Activated CD4-positive, alpha-beta T cell treated with anti-CD3 and anti-CD28 coated beads for 36 hours (primary cell): Measurements from ENCODE around the gene PLEKHG5. TPM values are rescaled to one million over a fixed set of nuclear protein-coding genes. Genes with fewer than 3 reads are reported as not detected.
A peak's percentile ranks its signal among the peaks of the same experiment; 100 is the strongest.

Experiments used
- ATAC-seq: fragments of 200-7000 bp; cut with Tn5 transposase; one replicate; pipeline ENCODE4 v1.10.0; 2021; ENCODE audit warnings: mild to moderate bottlenecking, moderate library complexity
- CTCF ChIA-PET: fragments of 350-600 bp; sonication (Branson Sonifier 250); formaldehyde crosslinking; loops from one replicate; lab custom pipeline; 2021; ENCODE audit warnings: antibody characterized with exemption; lab: Charles Lee
- POLR2A ChIA-PET: fragments of 350-600 bp; sonication (Branson Sonifier 250); formaldehyde crosslinking; loops from one replicate; lab custom pipeline; 2021; ENCODE audit warnings: antibody characterized with exemption, inconsistent platforms; lab: Charles Lee
- DNase-seq: peaks from one replicate; pipeline ENCODE4 v3.0.0-alpha.2; 2020
- H3K27ac Mint-ChIP-seq: one replicate; pipeline ENCODE4 v1.8.0; 2021; ENCODE audit warnings: mixed read lengths
- H3K27me3 Mint-ChIP-seq: one replicate; pipeline ENCODE4 v1.8.0; 2021; ENCODE audit warnings: mixed read lengths
- H3K36me3 Mint-ChIP-seq: one replicate; pipeline ENCODE4 v1.8.0; 2021; ENCODE audit warnings: low read depth, mixed read lengths
- H3K4me1 Mint-ChIP-seq: one replicate; pipeline ENCODE4 v1.8.0; 2021; ENCODE audit warnings: mixed read lengths
- H3K4me3 Mint-ChIP-seq: one replicate; pipeline ENCODE4 v1.8.0; 2021; ENCODE audit warnings: mild to moderate bottlenecking, moderate library complexity, mixed read lengths
- H3K9me3 Mint-ChIP-seq: one replicate; pipeline ENCODE4 v1.8.0; 2021; ENCODE audit warnings: low read depth, mixed read lengths
- intact Hi-C, 2 experiments: fragments of 100-400 bp; cut with DNase I in 1 of 2; cut with micrococcal nuclease in 1 of 2; formaldehyde crosslinking; loops; one replicate each; pipeline versions ENCODE4 v1.14.2 to v1.15.1; 2022 to 2024; cut with DNase I, micrococcal nuclease
- total RNA-seq, 2 experiments: library from RNA; stranded (reverse); gene quantifications; one replicate each; pipeline ENCODE4 v1.2.3, GENCODE V29; 2021

PLEKHG5 gene
- total RNA-seq, 2 experiments from 2014 or later, result 0.76 to 1.1 TPM

DNA sequence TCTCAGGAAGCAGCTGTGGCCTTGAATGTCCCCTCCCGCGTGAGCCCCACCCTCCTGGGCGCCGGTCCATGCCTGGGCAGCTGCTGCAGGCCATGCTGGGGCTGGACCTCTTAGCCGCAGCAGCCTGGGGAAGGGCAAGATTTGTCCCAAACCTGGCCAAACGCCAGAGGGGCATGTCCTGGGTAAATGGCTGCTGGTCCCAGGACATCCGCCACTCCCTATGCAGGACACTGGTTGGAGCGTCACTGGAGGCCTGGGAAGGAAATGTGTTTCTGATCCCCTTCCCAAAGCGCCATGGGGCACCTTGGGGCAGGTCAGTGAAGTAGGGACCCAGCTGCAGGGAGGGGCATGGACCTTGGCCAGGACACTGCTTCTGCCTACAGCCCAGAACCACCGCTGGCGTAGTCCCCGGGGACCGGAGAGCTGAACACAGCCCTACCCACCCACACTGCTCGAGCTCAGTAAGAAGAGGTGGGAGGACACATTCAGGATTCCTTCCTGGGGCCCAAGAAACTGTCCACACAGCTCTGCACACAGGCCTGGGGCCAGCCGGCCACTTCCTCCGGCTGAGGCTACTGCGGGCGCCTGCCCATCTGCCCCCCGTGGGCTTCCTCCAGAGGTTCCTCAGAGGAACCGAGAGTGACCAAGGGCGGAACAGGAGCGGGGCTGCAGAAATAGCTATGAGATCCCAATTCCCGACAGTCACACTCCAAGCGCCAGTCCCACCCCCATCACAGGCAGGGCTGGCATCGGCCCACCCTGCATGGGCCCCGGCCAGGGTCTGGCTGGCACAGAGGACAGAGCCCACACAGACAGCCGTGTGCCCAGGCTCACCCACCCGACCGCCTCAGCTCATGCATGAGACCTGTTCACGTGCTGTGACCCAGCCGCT is 10.8 kb upstream of the PLEKHG5 start:
- H3K9me3 Mint-ChIP-seq, result no peaks in the 10 kb centered on the region
- peaks cover 9% of the 10 kb centered on the region for H3K27me3 Mint-ChIP-seq
- CTCF ChIA-PET, result interaction anchor here (1.4 kb wide), 1 partner anchor 12 kb away, joined by 4 read pairs; no protein-coding TSS in a partner anchor
- POLR2A ChIA-PET, result no interaction called here
- no peak for ATAC-seq
- peaks cover 6% of the 10 kb centered on the region for H3K4me1 Mint-ChIP-seq
- intact Hi-C loops, result no loop called here
- H3K27ac Mint-ChIP-seq, result no peak overlapping the region
- no peaks in the 10 kb centered on the region for H3K36me3 Mint-ChIP-seq
- H3K4me3 Mint-ChIP-seq, result no peak overlapping the region
- no peak for DNase-seq

DNA sequence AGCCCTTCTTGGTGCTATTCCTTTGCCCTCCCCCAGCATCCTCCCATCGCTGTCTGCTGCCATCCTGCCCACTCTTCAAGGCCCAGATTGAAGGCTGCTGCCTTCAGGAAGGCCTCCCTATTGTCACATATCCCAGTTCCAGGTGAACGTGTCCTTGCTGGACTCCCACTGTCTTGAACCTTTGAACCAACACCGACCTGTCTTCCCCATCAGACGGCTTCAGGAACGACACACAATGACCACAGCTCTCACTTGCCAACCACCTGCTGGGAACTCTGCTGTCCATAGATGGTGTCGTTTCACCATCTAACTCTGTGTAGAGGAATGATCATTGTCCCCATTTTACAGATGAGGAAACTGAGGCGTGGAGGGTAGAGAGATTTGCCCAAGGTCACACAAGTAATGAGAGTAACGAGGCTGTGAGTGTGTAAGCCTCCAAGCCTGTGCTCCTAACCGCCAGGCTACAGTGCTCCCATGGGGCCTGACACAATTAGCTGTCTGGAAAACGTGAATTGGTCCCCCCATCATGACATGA is 9.9 kb upstream of the PLEKHG5 start:
- no peak for DNase-seq
- no peak overlapping the region for H3K27ac Mint-ChIP-seq
- ChIA-PET POLR2A (no interaction called here), CTCF (no interaction called here)
- H3K4me1 Mint-ChIP-seq, result peaks cover 6% of the 10 kb centered on the region
- no peaks in the 10 kb centered on the region for H3K36me3 Mint-ChIP-seq
- H3K4me3 Mint-ChIP-seq, result no peak overlapping the region
- no peaks in the 10 kb centered on the region for H3K9me3 Mint-ChIP-seq
- H3K27me3 Mint-ChIP-seq, result peaks cover 9% of the 10 kb centered on the region
- intact Hi-C loops, result no loop called here
- ATAC-seq, result no peak

DNA sequence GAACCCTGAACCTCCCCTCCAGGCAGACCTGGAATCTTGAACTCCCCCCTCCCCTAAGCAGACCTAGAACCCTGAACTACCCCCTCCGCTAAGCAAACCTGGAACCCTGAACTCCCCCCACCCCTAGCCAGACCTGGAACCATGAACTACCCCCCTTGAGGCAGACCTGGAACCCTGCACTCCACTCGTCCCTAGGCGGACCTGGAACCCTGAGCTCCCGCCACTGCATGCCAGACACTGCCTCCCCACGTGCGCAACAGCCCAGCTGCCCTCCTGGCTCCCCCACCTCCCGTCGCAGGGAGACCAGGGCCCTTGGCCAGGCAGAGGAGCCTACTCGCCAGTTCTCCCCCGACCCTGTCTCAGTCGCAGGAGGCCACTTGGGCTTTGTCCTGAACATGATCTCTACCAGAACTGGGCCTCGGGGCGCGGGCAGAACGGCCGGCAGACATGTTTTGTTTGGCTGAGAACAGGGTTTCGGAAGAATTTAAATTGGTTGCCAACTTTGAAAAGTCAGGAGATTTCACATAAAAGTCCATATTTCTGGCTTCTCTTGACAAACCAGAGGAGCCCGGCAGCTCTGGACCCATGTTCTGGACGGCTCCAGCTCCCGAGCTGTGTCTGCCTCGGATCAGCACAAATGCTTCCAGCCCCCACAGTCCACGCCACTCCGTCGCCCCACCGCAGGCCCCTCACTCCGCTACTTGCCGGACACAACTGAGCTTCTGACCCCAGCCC is 9.2 kb upstream of the PLEKHG5 start:
- ChIA-PET CTCF (no interaction called here), POLR2A (no interaction called here)
- no peak for ATAC-seq
- no peak for DNase-seq
- intact Hi-C loops, result no loop called here
- Mint-ChIP-seq H3K27me3 (peaks cover 9% of the 10 kb centered on the region), H3K9me3 (no peaks in the 10 kb centered on the region), H3K27ac (no peak overlapping the region), H3K4me3 (no peak overlapping the region), H3K36me3 (no peaks in the 10 kb centered on the region), H3K4me1 (peaks cover 6% of the 10 kb centered on the region)

DNA sequence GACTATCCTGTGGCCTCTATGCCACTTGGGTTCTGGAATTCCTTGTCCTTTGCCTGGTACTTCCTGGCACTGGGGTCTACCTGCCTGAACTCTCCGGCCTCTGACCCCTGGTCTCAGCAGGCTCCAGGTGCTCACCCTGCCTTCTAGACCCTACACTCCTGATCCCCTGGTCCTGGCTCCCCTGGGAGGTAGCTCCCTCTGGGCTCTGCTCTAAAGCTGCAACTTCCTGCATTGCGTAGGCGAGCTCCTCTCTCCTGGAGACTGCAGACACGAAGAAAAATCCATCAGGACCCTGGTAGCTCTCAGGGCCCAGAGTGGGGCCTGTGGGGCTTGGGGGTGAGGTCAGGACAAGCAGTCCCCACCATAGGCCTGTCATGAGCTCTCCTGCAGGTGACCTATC is 7.8 kb upstream of the PLEKHG5 start:
- no peak for ATAC-seq
- H3K4me3 Mint-ChIP-seq, result no peak overlapping the region
- intact Hi-C loops, result no loop called here
- ChIA-PET POLR2A (interaction anchor here (0.6 kb wide), 1 partner anchor 135 kb away, joined by 3 read pairs; no protein-coding TSS in a partner anchor), CTCF (interaction anchor here (1.0 to 2.4 kb wide), 2 partner anchors 12 to 13 kb away, joined by 3 to 9 read pairs; no protein-coding TSS in a partner anchor)
- no peak overlapping the region for H3K27ac Mint-ChIP-seq
- H3K9me3 Mint-ChIP-seq, result no peaks in the 10 kb centered on the region
- H3K27me3 Mint-ChIP-seq, result peaks cover 9% of the 10 kb centered on the region
- DNase-seq, result no peak
- no peaks in the 10 kb centered on the region for H3K36me3 Mint-ChIP-seq
- H3K4me1 Mint-ChIP-seq, result peaks cover 8% of the 10 kb centered on the region

DNA sequence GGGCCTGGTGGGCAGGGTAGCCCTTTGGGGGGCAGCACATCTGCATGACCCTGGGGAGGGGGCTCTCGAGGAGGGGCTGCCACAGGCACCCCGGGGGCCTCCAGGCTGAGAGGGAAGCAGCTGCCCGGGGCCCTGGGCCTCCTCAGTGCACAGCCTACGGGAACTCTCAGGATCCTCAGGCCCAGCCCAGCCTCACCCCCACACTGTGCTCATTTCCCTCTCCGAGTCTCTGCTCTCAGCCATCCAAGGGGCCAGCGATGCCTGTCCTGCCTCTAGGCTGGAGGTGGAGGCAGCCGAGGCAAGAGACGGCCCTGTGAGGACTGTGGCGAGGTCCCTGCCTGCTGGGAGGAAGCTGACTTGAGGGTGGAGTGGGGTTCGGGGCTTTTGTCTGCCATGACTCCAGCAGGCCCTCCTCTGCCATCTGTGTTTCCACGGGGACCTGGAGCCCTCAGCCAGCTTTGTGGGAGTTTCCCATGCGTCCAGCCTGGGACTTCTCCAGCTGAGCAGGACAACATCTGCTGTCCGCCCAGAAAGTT is 7.2 kb upstream of the PLEKHG5 start:
- Mint-ChIP-seq H3K27ac (no peak overlapping the region), H3K27me3 (peaks cover 9% of the 10 kb centered on the region), H3K4me1 (peaks cover 8% of the 10 kb centered on the region), H3K4me3 (no peak overlapping the region), H3K9me3 (no peaks in the 10 kb centered on the region), H3K36me3 (no peaks in the 10 kb centered on the region)
- ATAC-seq (no peak), DNase-seq (no peak)
- POLR2A ChIA-PET, result no interaction called here
- intact Hi-C loops, result no loop called here
- CTCF ChIA-PET, result interaction anchor here (0.6 to 2.4 kb wide), 5 partner anchors 11 to 428 kb away, joined by 3 to 9 read pairs (median 3); no protein-coding TSS in a partner anchor

DNA sequence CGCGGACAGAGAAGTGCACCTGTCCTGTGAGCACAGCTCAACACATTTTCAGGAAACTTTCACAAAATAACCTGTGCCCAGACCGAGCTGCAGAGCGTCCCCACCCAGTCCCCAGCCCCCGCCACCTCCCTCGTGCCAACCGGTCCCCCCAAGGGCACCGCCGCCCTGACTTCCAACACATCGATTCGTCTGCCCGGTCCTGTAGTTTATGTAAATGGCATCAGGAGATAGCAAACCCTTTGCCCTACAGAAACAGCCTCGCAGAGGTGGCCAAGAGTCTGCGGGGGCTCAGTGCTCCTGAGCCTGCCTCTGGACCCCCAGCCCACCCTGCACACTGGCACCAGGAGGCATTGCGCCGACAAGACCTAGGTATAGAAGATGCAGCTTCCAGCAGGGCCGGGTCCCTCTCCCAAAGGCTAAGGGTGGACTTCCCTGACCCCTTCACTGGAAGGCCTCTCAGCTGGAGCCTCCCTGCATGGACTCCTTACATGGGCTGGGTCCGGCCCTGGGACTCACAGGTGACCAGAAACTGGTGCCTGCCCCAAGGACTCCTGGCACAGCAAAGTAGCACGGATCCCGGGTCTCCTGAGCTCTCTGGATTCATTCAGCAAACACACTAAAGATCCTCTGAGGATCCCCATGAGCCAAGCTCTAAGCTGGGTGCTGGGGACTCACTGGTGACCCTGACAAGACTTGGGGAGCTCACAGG is 6.6 kb upstream of the PLEKHG5 start:
- H3K27me3 Mint-ChIP-seq, result peaks cover 9% of the 10 kb centered on the region
- peak overlapping the region; percentile 19 for H3K27ac Mint-ChIP-seq
- no peaks in the 10 kb centered on the region for H3K36me3 Mint-ChIP-seq
- no peaks in the 10 kb centered on the region for H3K9me3 Mint-ChIP-seq
- H3K4me3 Mint-ChIP-seq, result peak overlapping the region; percentile 58
- intact Hi-C loops, result no loop called here
- no peak for ATAC-seq
- peaks cover 8% of the 10 kb centered on the region for H3K4me1 Mint-ChIP-seq
- no peak for DNase-seq
- CTCF ChIA-PET, result interaction anchor here (0.6 to 2.4 kb wide), 5 partner anchors 11 to 64 kb away, joined by 3 to 9 read pairs (median 3); no protein-coding TSS in a partner anchor
- POLR2A ChIA-PET, result no interaction called here

DNA sequence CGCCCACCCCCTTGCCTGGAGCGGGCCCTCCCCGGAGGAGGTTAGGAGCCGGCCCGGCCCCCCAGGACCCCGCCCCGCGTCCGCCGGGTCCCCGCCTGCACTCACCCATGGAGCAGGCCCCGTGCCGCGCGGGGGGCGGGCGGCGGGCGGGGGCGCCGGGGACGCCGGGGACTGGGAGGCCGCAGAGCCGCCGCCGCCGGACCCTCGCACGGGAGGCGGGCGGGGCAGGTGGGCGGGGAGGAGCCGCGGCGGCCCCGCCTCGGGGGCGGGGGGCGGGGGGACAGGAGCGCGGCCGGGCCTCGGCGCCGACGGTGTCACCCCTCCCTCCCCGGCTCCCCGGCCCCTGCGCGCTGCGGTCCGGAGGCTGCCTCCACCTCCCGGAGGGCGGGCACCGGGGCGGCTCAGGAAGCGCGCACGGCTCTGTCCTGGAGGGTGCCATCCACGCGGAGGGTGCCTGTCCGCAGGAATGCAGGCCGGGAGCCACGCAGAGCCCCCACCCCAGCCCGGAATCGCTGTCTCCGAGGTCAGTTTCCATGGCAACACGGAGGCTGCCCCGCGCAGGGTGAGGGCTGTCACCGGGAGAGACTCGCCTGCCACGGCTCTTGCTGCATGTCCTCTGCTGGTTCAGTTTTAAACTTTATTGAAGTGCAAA is 5.9 kb upstream of the PLEKHG5 start:
- peak; percentile 65 for DNase-seq
- CTCF ChIA-PET, result interaction anchor here (2.4 kb wide), 1 partner anchor 11 kb away, joined by 9 read pairs; no protein-coding TSS in a partner anchor
- POLR2A ChIA-PET, result no interaction called here
- H3K27ac Mint-ChIP-seq, result peak overlapping the region; percentile 19
- peaks cover 9% of the 10 kb centered on the region for H3K27me3 Mint-ChIP-seq
- intact Hi-C loops, result no loop called here
- H3K9me3 Mint-ChIP-seq, result no peaks in the 10 kb centered on the region
- no peaks in the 10 kb centered on the region for H3K36me3 Mint-ChIP-seq
- ATAC-seq, result peak; percentile 65
- peak overlapping the region; percentile 58 for H3K4me3 Mint-ChIP-seq
- H3K4me1 Mint-ChIP-seq, result peaks cover 8% of the 10 kb centered on the region

DNA sequence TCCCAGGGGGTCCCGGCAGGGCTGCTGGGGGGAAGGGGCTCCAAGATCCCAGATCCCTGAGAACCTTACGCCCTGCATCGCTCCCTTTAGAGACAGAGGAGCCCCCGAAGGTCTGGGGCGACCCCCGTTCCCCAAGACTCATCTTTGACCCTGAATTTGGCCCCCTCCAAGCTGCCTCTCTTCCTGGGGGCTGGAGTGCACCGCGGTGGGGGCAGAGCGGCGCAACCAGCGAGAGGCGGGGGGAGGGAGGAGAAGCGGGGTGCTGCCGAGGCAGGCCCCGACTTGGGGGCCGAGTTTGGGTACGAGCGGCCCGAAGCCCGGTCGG is 5.4 kb upstream of the PLEKHG5 start:
- DNase-seq (no peak), ATAC-seq (no peak)
- POLR2A ChIA-PET, result no interaction called here
- CTCF ChIA-PET, result no interaction called here
- no peaks in the 10 kb centered on the region for H3K9me3 Mint-ChIP-seq
- no peaks in the 10 kb centered on the region for H3K36me3 Mint-ChIP-seq
- H3K4me3 Mint-ChIP-seq, result no peak overlapping the region
- intact Hi-C loops, result no loop called here
- no peak overlapping the region for H3K27ac Mint-ChIP-seq
- peaks cover 9% of the 10 kb centered on the region for H3K27me3 Mint-ChIP-seq
- peaks cover 8% of the 10 kb centered on the region for H3K4me1 Mint-ChIP-seq

DNA sequence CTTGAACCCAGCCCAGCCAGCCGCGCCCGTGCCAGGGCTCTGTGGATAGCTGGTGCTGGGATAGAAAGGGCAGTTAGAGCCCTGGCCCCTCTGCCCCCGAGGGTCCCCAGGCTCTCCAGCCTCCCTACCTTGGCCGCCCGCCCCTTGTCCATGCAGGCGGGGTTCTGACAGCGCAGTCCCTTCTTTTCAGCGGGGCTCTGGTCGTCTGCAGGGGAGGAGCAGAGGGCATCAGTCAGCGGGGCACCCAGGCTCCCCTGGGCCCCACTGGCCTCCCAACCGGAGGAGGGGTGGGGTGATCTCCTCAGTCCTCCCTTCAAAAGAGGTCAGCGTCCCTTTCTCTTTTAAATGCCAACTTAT is 4.9 kb upstream of the PLEKHG5 start:
- no peak for ATAC-seq
- POLR2A ChIA-PET, result interaction anchor here (0.6 kb wide), 1 partner anchor 126 kb away, joined by 5 read pairs; no protein-coding TSS in a partner anchor
- no peaks in the 10 kb centered on the region for H3K36me3 Mint-ChIP-seq

DNA sequence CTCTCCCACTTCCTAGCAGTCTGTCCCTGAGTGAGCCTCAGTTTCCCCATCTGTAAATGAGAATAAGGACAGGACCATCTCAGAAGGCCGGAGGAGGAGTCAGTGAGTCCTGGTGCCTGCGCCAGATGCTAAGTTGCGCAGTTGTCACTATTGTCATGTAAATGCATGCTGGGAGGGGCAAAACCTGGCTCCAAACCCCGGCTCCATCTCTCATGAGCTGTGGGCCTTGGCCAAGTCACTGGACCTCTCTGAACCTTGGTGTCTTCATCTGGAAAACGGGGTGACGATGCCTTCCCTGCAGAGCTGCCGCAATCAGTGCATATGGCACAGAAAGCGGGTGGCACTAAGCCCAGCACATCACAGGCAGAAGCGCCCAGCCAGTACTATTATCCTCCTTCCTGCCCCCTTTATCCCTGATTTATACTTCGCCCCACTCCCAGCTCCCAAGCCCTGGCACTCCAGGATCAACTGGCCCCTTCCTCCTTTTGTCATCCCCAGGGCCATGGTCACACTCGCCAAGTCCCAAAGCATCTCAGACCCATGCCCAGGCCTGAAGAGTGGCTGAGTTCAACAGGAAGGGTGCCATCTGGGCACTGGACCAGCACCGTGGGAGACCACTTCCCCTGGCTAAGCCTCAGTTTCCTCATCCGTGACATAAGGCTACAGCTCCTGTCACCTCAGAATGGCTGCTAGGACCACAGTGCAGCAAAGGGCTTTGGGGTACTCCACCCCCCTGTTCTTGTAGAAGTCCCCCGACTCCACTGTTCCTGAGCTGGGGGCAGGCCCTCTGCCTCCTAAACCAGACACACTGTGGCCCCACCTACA is 4.3 kb upstream of the PLEKHG5 start:
- intact Hi-C loops, result no loop called here
- H3K9me3 Mint-ChIP-seq, result no peaks in the 10 kb centered on the region
- DNase-seq, result no peak
- H3K27ac Mint-ChIP-seq, result no peak overlapping the region
- CTCF ChIA-PET, result interaction anchor here (0.5 to 0.7 kb wide), 2 partner anchors 9 to 467 kb away, joined by 3 read pairs; no protein-coding TSS in a partner anchor
- ATAC-seq, result no peak
- no peak overlapping the region for H3K4me3 Mint-ChIP-seq
- peaks cover 17% of the 10 kb centered on the region for H3K4me1 Mint-ChIP-seq
- no peaks in the 10 kb centered on the region for H3K36me3 Mint-ChIP-seq
- POLR2A ChIA-PET, result interaction anchor here (0.6 kb wide), 1 partner anchor 125 kb away, joined by 5 read pairs; no protein-coding TSS in a partner anchor
- peaks cover 6% of the 10 kb centered on the region for H3K27me3 Mint-ChIP-seq

More for the DNA sequence above, 4.9 kb upstream of the PLEKHG5 start:
- no peak for DNase-seq
- CTCF ChIA-PET, result no interaction called here
- H3K4me3 Mint-ChIP-seq, result no peak overlapping the region
- H3K27ac Mint-ChIP-seq, result no peak overlapping the region
- no peaks in the 10 kb centered on the region for H3K9me3 Mint-ChIP-seq
- peaks cover 13% of the 10 kb centered on the region for H3K4me1 Mint-ChIP-seq
- peaks cover 9% of the 10 kb centered on the region for H3K27me3 Mint-ChIP-seq
- intact Hi-C loops, result no loop called here
